Glutamatergic neuron (in vitro differentiated cells): ENCODE measurements around the gene AKR1D1. TPM values are rescaled to one million over a fixed set of nuclear protein-coding genes. Genes with fewer than 3 reads are reported as not detected.
"Not testable (repeated sequence)": the region's sequence is repeated elsewhere in the genome, so short reads cannot be mapped to it uniquely, and the experiment has no call there.

Experiments used
- DNase-seq: peaks from one replicate; pipeline ENCODE4 v3.0.0; 2022
- H3K27ac Mint-ChIP-seq: one replicate; pipeline ENCODE4 v1.8.0; 2020; ENCODE audit warnings: mild to moderate bottlenecking, mixed read lengths, inconsistent platforms; ENCODE audit not compliant: unreplicated experiment
- H3K27me3 Mint-ChIP-seq: one replicate; pipeline ENCODE4 v1.8.0; 2020; ENCODE audit warnings: mild to moderate bottlenecking, moderate library complexity, mixed read lengths, inconsistent platforms; ENCODE audit not compliant: unreplicated experiment
- H3K36me3 Mint-ChIP-seq: one replicate; pipeline ENCODE4 v1.8.0; 2020; ENCODE audit warnings: mild to moderate bottlenecking, mixed read lengths, inconsistent platforms; ENCODE audit not compliant: unreplicated experiment
- H3K4me1 Mint-ChIP-seq: one replicate; pipeline ENCODE4 v1.8.0; 2020; ENCODE audit warnings: mild to moderate bottlenecking, low read depth, mixed read lengths, inconsistent platforms; ENCODE audit not compliant: unreplicated experiment
- H3K4me3 Mint-ChIP-seq: one replicate; pipeline ENCODE4 v1.8.0; 2020; ENCODE audit warnings: mild to moderate bottlenecking, mixed read lengths, inconsistent platforms; ENCODE audit not compliant: unreplicated experiment
- H3K9me3 Mint-ChIP-seq: one replicate; pipeline ENCODE4 v1.8.0; 2020; ENCODE audit warnings: mild to moderate bottlenecking, moderate library complexity, mixed read lengths, inconsistent platforms; ENCODE audit not compliant: unreplicated experiment
- CTCF ChIP-seq: fragments of 200-600 bp; sonication (generic); IDR thresholded peaks from one replicate; pipeline ENCODE4 v1.5.0; 2021; ENCODE audit not compliant: partially characterized antibody, unreplicated experiment
- total RNA-seq: library from RNA; stranded (reverse); fragmentation: NEBNext Ultra II Directional; extraction: Animal tissue kit (Norgen Biotek cat#: 25700); gene quantifications from one replicate; pipeline ENCODE4 v1.2.1, GENCODE V29; 2021; ENCODE audit not compliant: unreplicated experiment

The AKR1D1 gene
- total RNA-seq, 1 donor from 2014 or later, result not detected

DNA sequence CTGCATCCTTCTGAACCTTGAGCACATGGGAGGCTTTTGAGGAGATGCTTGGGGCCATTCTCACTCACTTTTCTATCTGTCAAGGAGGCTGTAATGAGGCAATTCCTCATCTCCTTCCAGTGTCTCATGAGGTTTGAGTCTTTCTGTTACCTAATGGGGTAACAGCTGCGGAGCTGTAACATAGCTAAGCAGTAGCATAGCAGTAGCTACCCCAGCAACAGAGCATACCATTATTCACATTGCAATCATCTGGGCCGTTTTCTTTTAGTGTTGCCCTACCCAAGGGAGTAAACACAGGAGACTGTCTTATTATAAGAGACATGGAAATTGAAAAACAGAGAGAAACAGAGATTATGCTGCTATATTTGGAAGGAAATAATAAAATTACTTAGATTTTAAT is 68.7 kb downstream of the AKR1D1 start:
- DNase-seq, result no peak
- H3K4me3 Mint-ChIP-seq, result no peak overlapping the region
- H3K27ac Mint-ChIP-seq, result no peak overlapping the region
- H3K36me3 Mint-ChIP-seq, result no peaks in the 10 kb centered on the region
- peaks cover 2% of the 10 kb centered on the region for H3K4me1 Mint-ChIP-seq
- peaks cover 7% of the 10 kb centered on the region for H3K9me3 Mint-ChIP-seq
- TF ChIP-seq CTCF, result no peak
- H3K27me3 Mint-ChIP-seq, result no peaks in the 10 kb centered on the region

DNA sequence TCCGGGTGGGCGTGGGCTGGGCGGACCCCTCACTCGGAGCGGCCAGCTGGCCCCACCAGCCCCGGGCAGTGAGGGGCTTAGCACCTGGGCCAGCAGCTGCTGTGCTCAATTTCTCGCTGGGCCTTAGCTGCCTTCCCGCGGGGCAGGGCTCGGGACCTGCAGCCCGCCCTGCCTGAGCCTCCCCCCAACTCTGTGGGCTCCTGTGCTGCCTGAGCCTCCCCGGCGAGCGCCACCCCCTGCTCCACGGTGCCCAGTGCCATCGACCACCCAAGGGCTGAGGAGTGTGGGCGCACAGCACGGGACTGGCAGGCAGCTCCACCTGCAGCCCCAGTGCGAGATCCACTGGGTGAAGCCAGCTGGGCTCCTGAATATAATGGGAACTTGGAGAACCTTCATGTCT is 70.0 kb downstream of the AKR1D1 start:
- not testable (repeated sequence) for DNase-seq, H3K9me3 Mint-ChIP-seq, H3K4me3 Mint-ChIP-seq, H3K36me3 Mint-ChIP-seq, H3K27me3 Mint-ChIP-seq, H3K4me1 Mint-ChIP-seq, H3K27ac Mint-ChIP-seq

DNA sequence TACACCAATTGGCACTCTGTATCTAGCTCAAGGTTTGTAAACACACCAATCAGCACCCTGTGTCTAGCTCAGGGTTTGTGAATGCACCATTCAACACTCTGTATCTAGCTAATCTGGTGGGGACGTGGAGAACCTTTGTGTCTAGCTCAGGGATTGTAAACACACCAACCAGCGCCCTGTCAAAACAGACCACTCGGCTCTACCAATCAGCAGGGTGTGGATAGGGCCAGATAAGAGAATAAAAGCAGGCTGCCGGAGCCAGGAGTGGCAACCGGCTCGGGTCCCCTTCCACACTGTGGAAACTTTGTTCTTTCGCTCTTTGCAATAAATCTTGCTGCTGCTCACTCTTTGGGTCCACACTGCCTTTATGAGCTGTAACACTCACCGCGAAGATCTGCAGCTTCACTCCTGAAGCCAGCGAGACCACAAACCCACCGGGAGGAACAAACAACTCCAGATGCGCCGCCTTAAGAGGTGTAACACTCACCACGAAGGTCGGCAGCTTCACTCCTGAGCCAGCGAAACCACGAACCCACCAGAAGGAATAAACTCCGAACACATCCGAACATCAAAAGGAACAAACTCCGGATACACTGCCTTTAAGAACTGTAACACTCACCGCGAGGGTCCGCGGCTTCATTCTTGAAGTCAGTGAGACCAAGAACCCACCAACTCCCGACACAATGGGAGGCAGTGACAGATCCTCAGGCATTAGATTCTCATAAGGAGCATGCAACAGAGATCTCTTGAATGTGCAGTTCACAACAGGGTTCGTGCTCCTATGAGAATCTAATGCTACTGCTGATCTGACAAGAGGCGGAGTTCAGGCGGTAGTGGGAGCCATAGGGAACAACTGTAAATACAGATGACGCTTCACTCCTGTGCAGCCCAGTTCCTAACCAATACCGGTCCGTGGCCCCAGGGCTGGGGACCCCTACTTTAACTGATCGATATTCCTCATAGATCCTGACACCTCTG is 70.8 kb downstream of the AKR1D1 start:
- DNase-seq, H3K4me1 Mint-ChIP-seq, H3K4me3 Mint-ChIP-seq, H3K36me3 Mint-ChIP-seq, H3K27ac Mint-ChIP-seq, H3K27me3 Mint-ChIP-seq, H3K9me3 Mint-ChIP-seq: not testable (repeated sequence)

DNA sequence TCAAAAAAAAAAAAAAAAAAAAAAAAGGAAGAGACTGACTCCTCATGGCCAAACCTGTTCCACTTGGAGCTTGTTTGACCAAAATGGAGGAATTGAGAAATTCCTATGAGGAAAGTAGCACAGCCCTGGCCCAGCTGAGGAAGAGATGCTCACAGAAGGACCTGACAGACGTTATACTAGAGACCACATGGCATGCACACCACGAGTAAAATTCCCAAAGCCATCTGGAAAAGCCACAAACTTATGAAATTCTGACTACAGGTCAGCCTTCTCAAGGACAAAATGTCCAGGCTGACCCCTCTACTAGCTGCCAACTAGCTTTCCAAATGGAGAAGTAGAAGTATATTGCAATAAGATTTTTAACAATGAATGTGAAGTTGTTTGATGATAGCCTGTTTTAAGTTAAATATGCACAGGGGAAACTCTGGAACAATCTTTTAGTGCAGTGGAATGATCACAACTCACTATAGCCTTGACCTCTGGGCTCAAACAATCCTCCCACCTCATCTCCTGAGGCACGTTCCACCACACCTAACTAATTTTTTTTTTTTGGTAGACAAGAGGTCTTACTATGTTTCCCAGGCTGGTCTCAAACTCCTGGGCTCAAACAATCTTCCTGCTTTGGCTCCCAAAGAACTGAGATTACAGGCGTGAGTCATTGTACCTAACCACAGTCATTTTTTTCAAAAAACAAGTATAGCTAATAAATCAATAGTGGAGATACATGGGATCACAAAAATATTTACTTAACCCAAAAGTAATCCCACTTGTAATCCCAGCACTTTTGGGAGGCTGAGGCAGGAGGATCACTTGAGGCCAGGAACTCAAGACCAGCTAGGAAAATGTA is 75.7 kb downstream of the AKR1D1 start:
- Mint-ChIP-seq H3K27me3 (no peaks in the 10 kb centered on the region), H3K9me3 (peaks cover 3% of the 10 kb centered on the region), H3K36me3 (no peaks in the 10 kb centered on the region), H3K27ac (no peak overlapping the region), H3K4me3 (no peak overlapping the region), H3K4me1 (no peaks in the 10 kb centered on the region)
- DNase-seq, result no peak
- TF ChIP-seq CTCF, result no peak

GRCh38 chr7:138154661-138155060 is 78.4 kb downstream of the AKR1D1 start:
- no peak for DNase-seq
- H3K9me3 Mint-ChIP-seq, result no peaks in the 10 kb centered on the region
- no peak for TF ChIP-seq CTCF
- no peaks in the 10 kb centered on the region for H3K27me3 Mint-ChIP-seq
- H3K4me3 Mint-ChIP-seq, result no peak overlapping the region
- peaks cover 1% of the 10 kb centered on the region for H3K4me1 Mint-ChIP-seq
- H3K36me3 Mint-ChIP-seq, result no peaks in the 10 kb centered on the region
- no peak overlapping the region for H3K27ac Mint-ChIP-seq

- Mint-ChIP-seq H3K9me3 (no peaks in the 10 kb centered on the region), H3K27me3 (no peaks in the 10 kb centered on the region), H3K4me3 (no peak overlapping the region), H3K27ac (no peak overlapping the region), H3K4me1 (peaks cover 1% of the 10 kb centered on the region), H3K36me3 (no peaks in the 10 kb centered on the region)
- TF ChIP-seq CTCF, result no peak
- no peak for DNase-seq
Measured at GRCh38 chr7:138157702-138158101, 81.4 kb downstream of the AKR1D1 start.
